GM23338 (cell line): ENCODE measurements around the gene XXYLT1. TPM values are rescaled to one million over a fixed set of nuclear protein-coding genes. Genes with fewer than 3 reads are reported as not detected.

Experiments
- ATAC-seq: fragments of 200-7000 bp; cut with Tn5 transposase; 3 replicates; pipeline ENCODE4 v1.9.1; 2020
- DNase-seq: peaks from one replicate; pipeline ENCODE4 v3.0.0-alpha.2; 2015; ENCODE audit warnings: low spot score
- H2AFZ ChIP-seq: fragments of 200-600 bp; sonication (generic); 2 replicates; pipeline ENCODE4 v1.8.0; 2016; ENCODE audit warnings: antibody characterized with exemption, mild to moderate bottlenecking, moderate library complexity
- H3F3A ChIP-seq: fragments of 200-600 bp; sonication (generic); replicated peaks from 2 replicates; pipeline ENCODE4 v1.8.0; 2017; ENCODE audit warnings: antibody characterized with exemption, mixed run types, low read depth
- H3K27ac ChIP-seq: fragments of 200-600 bp; sonication (generic); 2 replicates; pipeline ENCODE4 v1.6.1; 2016; ENCODE audit warnings: low read depth
- H3K27me3 ChIP-seq: fragments of 200-600 bp; sonication (generic); 2 replicates; pipeline ENCODE4 v1.8.0; 2016; ENCODE audit warnings: mild to moderate bottlenecking, mixed run types, moderate library complexity; ENCODE audit not compliant: insufficient read depth
- H3K36me3 ChIP-seq: fragments of 200-600 bp; sonication (generic); 2 replicates; pipeline ENCODE4 v1.8.0; 2016; ENCODE audit warnings: mild to moderate bottlenecking; ENCODE audit not compliant: insufficient read depth
- H3K4me1 ChIP-seq: fragments of 200-600 bp; sonication (generic); 2 replicates; pipeline ENCODE4 v1.8.0; 2016; ENCODE audit warnings: mild to moderate bottlenecking, moderate library complexity; ENCODE audit not compliant: insufficient read depth
- H3K4me2 ChIP-seq: fragments of 200-600 bp; sonication (generic); 2 replicates; pipeline ENCODE4 v1.7.1; 2017; ENCODE audit warnings: mixed run types
- H3K4me3 ChIP-seq: fragments of 200-600 bp; sonication (generic); 2 replicates; pipeline ENCODE4 v1.6.1; 2016; ENCODE audit warnings: mixed run types
- H3K79me2 ChIP-seq: fragments of 200-600 bp; sonication (generic); replicated peaks from 2 replicates; pipeline ENCODE4 v1.8.0; 2017; ENCODE audit warnings: mild to moderate bottlenecking; ENCODE audit not compliant: insufficient read depth
- H3K9me2 ChIP-seq: fragments of 200-600 bp; sonication (generic); 2 replicates; pipeline ENCODE4 v1.8.0; 2017; ENCODE audit not compliant: insufficient read depth
- H4K20me1 ChIP-seq: fragments of 200-600 bp; sonication (generic); replicated peaks from 2 replicates; pipeline ENCODE4 v1.8.0; 2017; ENCODE audit warnings: mild to moderate bottlenecking; ENCODE audit not compliant: insufficient read depth
- H3K27ac Mint-ChIP-seq: 2 replicates; pipeline ENCODE4 v1.8.0; 2020; ENCODE audit warnings: inconsistent platforms, mild to moderate bottlenecking, moderate library complexity, mixed read lengths
- H3K27me3 Mint-ChIP-seq: 3 replicates; pipeline ENCODE4 v1.8.0; 2022; ENCODE audit warnings: low read depth, mild to moderate bottlenecking, moderate library complexity, mixed read lengths, inconsistent platforms; ENCODE audit not compliant: insufficient read depth, poor library complexity
- H3K36me3 Mint-ChIP-seq: 3 replicates; pipeline ENCODE4 v1.8.0; 2021; ENCODE audit warnings: low read depth, mild to moderate bottlenecking, inconsistent platforms, moderate library complexity, mixed read lengths
- H3K4me1 Mint-ChIP-seq: 3 replicates; pipeline ENCODE4 v1.8.0; 2020; ENCODE audit warnings: mild to moderate bottlenecking, inconsistent platforms, mixed read lengths
- H3K4me3 Mint-ChIP-seq: 3 replicates; pipeline ENCODE4 v1.8.0; 2021; ENCODE audit warnings: moderate library complexity, mild to moderate bottlenecking, inconsistent platforms, mixed read lengths
- H3K9me3 Mint-ChIP-seq: 3 replicates; pipeline ENCODE4 v1.8.0; 2020; ENCODE audit warnings: moderate library complexity, mild to moderate bottlenecking, inconsistent platforms, mixed read lengths
- CREB1 ChIP-seq: fragments of 250-450 bp; sonication (Bioruptor Pico); IDR thresholded peaks from 2 replicates; pipeline ENCODE4 v1.5.0; 2020; ENCODE audit warnings: low read depth, mild to moderate bottlenecking, moderate library complexity
- ETS1 ChIP-seq: IDR thresholded peaks from 2 replicates; pipeline ENCODE4 v1.6.1; 2016; ENCODE audit warnings: antibody characterized with exemption
- EZH2 ChIP-seq: fragments of 200-600 bp; sonication (generic); IDR thresholded peaks from one replicate; pipeline ENCODE4 v1.8.0; 2017; ENCODE audit warnings: antibody characterized with exemption, mild to moderate bottlenecking, low read depth; ENCODE audit not compliant: unreplicated experiment
- EZH2phosphoT487 ChIP-seq: fragments of 200-600 bp; sonication (generic); IDR thresholded peaks from one replicate; pipeline ENCODE4 v1.8.1; 2018; ENCODE audit warnings: antibody characterized with exemption; ENCODE audit not compliant: unreplicated experiment
- JUNB ChIP-seq: IDR thresholded peaks from one replicate; pipeline ENCODE4 v1.6.1; 2016; ENCODE audit warnings: antibody characterized with exemption; ENCODE audit not compliant: unreplicated experiment
- NANOG ChIP-seq: IDR thresholded peaks from 2 replicates; pipeline ENCODE4 v1.6.1; 2016; ENCODE audit warnings: antibody characterized with exemption, borderline replicate concordance
- POLR2AphosphoS5 ChIP-seq: IDR thresholded peaks from 2 replicates; pipeline ENCODE4 v1.6.1; 2016; ENCODE audit warnings: antibody characterized with exemption, low read depth
- STAT1 ChIP-seq: IDR thresholded peaks from one replicate; pipeline ENCODE4 v1.6.1; 2016; ENCODE audit warnings: antibody characterized with exemption; ENCODE audit not compliant: unreplicated experiment
- ZNF114 ChIP-seq: fragments of 250-450 bp; sonication (Bioruptor Pico); IDR thresholded peaks from 2 replicates; pipeline ENCODE4 v1.5.0; 2020; ENCODE audit warnings: mild to moderate bottlenecking, moderate library complexity
- ZNF331 ChIP-seq: fragments of 250-450 bp; sonication (Bioruptor Pico); IDR thresholded peaks from 2 replicates; pipeline ENCODE4 v1.5.0; 2020; ENCODE audit warnings: low read depth, mild to moderate bottlenecking, moderate library complexity
- polyA plus RNA-seq: library from polyadenylated mRNA; unstranded; fragments of >200 nt; fragmentation: Nextera tagmentation; extraction: Ambion mirVana; gene quantifications from 2 replicates; pipeline ENCODE4 v1.2.1, GENCODE V29; 2016
- total RNA-seq: library from RNA; depleted of rRNA; stranded (reverse); fragments of >200 nt; shearing (Covaris generic); gene quantifications from 2 replicates; pipeline ENCODE4 v1.2.3, GENCODE V29; 2014
- TF ChIP-seq, protein P1 (sequence below), 2 experiments: fragments of 200-600 bp in 1 of 2; sonication (generic) in 1 of 2; conservative IDR thresholded peaks; 2 replicates each; pipeline versions ENCODE4 v1.5.1 to v1.6.1; 2016 to 2017; ENCODE audit warnings: antibody characterized with exemption in 2 of 2, low read depth in 2 of 2, mild to moderate bottlenecking in 2 of 2, moderate library complexity in 1 of 2
- TF ChIP-seq, protein P2 (sequence below): fragments of 250-450 bp; sonication (Bioruptor Pico); IDR thresholded peaks from 2 replicates; pipeline ENCODE4 v1.5.0; 2020; ENCODE audit warnings: mild to moderate bottlenecking, moderate library complexity

XXYLT1 gene
- total and polyA plus RNA-seq, 2 experiments from 2014 or later: 13.5 to 34.8 TPM

DNA sequence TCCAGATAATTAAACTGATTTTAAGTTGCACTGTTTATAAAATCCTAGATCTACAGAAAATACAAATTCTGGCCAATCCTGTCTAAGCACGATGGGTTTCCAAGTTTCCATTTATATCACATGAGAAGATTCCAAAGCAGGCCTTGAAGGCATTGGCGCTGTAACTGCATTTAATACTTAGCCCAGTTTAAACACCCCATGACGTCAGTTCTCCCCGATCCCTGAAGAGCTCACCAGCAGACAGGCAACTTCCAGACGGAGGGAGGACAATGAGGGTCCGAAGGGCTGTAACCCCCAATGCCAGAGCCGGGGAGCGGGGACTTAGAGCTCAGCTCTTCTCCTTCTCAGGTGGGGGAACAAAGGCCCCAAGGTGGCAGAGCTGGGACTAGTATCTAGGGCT, 117.3 kb downstream of the XXYLT1 start:
- no peak overlapping the region for H2AFZ ChIP-seq
- DNase-seq: no peak
- no peaks in the 10 kb centered on the region for H3K27me3 ChIP-seq
- H3K36me3 ChIP-seq: no peaks in the 10 kb centered on the region
- Mint-ChIP-seq H3K36me3 (peaks cover 4% of the 10 kb centered on the region; the same call in 1 of the 3 replicates), H3K4me3 (0 out of 3 replicates have a peak overlapping the region, but pooled peaks have one; percentile 47), H3K27me3 (peaks cover 11% of the 10 kb centered on the region), H3K27ac (peak overlapping the region; percentile 72; the same call in 1 of the 2 replicates), H3K4me1 (peaks cover 79% of the 10 kb centered on the region), H3K9me3 (no peaks in the 10 kb centered on the region)
- H3K4me2 ChIP-seq: peak overlapping the region; percentile 68
- no peak for ATAC-seq
- TF ChIP-seq JUNB: no peak
- no peak for TF ChIP-seq CREB1 (CRISPR knock-in tag)
- TF ChIP-seq ETS1: no peak
- TF ChIP-seq ZNF331 (CRISPR knock-in tag): no peak
- TF ChIP-seq, protein P1, sequence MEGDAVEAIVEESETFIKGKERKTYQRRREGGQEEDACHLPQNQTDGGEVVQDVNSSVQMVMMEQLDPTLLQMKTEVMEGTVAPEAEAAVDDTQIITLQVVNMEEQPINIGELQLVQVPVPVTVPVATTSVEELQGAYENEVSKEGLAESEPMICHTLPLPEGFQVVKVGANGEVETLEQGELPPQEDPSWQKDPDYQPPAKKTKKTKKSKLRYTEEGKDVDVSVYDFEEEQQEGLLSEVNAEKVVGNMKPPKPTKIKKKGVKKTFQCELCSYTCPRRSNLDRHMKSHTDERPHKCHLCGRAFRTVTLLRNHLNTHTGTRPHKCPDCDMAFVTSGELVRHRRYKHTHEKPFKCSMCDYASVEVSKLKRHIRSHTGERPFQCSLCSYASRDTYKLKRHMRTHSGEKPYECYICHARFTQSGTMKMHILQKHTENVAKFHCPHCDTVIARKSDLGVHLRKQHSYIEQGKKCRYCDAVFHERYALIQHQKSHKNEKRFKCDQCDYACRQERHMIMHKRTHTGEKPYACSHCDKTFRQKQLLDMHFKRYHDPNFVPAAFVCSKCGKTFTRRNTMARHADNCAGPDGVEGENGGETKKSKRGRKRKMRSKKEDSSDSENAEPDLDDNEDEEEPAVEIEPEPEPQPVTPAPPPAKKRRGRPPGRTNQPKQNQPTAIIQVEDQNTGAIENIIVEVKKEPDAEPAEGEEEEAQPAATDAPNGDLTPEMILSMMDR (conservative IDR thresholded peaks at IDR 0.05; ENCODE audit: low read depth in 2 of 2): no peak
- no peak for TF ChIP-seq NANOG
- TF ChIP-seq, protein P2, sequence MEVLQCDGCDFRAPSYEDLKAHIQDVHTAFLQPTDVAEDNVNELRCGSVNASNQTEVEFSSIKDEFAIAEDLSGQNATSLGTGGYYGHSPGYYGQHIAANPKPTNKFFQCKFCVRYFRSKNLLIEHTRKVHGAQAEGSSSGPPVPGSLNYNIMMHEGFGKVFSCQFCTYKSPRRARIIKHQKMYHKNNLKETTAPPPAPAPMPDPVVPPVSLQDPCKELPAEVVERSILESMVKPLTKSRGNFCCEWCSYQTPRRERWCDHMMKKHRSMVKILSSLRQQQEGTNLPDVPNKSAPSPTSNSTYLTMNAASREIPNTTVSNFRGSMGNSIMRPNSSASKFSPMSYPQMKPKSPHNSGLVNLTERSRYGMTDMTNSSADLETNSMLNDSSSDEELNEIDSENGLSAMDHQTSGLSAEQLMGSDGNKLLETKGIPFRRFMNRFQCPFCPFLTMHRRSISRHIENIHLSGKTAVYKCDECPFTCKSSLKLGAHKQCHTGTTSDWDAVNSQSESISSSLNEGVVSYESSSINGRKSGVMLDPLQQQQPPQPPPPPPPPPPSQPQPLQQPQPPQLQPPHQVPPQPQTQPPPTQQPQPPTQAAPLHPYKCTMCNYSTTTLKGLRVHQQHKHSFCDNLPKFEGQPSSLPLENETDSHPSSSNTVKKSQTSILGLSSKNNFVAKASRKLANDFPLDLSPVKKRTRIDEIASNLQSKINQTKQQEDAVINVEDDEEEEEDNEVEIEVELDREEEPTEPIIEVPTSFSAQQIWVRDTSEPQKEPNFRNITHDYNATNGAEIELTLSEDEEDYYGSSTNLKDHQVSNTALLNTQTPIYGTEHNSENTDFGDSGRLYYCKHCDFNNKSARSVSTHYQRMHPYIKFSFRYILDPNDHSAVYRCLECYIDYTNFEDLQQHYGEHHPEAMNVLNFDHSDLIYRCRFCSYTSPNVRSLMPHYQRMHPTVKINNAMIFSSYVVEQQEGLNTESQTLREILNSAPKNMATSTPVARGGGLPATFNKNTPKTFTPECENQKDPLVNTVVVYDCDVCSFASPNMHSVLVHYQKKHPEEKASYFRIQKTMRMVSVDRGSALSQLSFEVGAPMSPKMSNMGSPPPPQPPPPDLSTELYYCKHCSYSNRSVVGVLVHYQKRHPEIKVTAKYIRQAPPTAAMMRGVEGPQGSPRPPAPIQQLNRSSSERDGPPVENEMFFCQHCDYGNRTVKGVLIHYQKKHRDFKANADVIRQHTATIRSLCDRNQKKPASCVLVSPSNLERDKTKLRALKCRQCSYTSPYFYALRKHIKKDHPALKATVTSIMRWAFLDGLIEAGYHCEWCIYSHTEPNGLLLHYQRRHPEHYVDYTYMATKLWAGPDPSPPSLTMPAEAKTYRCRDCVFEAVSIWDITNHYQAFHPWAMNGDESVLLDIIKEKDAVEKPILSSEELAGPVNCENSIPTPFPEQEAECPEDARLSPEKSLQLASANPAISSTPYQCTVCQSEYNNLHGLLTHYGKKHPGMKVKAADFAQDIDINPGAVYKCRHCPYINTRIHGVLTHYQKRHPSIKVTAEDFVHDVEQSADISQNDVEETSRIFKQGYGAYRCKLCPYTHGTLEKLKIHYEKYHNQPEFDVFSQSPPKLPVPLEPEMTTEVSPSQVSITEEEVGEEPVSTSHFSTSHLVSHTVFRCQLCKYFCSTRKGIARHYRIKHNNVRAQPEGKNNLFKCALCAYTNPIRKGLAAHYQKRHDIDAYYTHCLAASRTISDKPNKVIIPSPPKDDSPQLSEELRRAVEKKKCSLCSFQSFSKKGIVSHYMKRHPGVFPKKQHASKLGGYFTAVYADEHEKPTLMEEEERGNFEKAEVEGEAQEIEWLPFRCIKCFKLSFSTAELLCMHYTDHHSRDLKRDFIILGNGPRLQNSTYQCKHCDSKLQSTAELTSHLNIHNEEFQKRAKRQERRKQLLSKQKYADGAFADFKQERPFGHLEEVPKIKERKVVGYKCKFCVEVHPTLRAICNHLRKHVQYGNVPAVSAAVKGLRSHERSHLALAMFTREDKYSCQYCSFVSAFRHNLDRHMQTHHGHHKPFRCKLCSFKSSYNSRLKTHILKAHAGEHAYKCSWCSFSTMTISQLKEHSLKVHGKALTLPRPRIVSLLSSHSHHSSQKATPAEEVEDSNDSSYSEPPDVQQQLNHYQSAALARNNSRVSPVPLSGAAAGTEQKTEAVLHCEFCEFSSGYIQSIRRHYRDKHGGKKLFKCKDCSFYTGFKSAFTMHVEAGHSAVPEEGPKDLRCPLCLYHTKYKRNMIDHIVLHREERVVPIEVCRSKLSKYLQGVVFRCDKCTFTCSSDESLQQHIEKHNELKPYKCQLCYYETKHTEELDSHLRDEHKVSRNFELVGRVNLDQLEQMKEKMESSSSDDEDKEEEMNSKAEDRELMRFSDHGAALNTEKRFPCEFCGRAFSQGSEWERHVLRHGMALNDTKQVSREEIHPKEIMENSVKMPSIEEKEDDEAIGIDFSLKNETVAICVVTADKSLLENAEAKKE (CRISPR knock-in tag): no peak
- TF ChIP-seq POLR2AphosphoS5: no peak
- no peak for TF ChIP-seq STAT1
- TF ChIP-seq EZH2: no peak
- TF ChIP-seq ZNF114 (CRISPR knock-in tag): no peak
- no peak for TF ChIP-seq EZH2phosphoT487
- H3F3A ChIP-seq: no peaks in the 10 kb centered on the region; the same call in 1 of the 2 replicates
- H3K4me1 ChIP-seq: peaks cover 68% of the 10 kb centered on the region
- no peaks in the 10 kb centered on the region for H3K9me2 ChIP-seq
- H4K20me1 ChIP-seq: no peaks in the 10 kb centered on the region
- H3K4me3 ChIP-seq: no peak overlapping the region
- H3K79me2 ChIP-seq: peaks cover 15% of the 10 kb centered on the region
- no peak overlapping the region for H3K27ac ChIP-seq
